ENCODE measurements around the gene LRMDA. TPM values are rescaled to one million over a fixed set of nuclear protein-coding genes. Genes with fewer than 3 reads are reported as not detected.
"Not testable (repeated sequence)": the region's sequence is repeated elsewhere in the genome, so short reads cannot be mapped to it uniquely, and the experiment has no call there.

LRMDA gene
- total RNA-seq, 1 donor from 2014 or later = 0.96 TPM

DNA sequence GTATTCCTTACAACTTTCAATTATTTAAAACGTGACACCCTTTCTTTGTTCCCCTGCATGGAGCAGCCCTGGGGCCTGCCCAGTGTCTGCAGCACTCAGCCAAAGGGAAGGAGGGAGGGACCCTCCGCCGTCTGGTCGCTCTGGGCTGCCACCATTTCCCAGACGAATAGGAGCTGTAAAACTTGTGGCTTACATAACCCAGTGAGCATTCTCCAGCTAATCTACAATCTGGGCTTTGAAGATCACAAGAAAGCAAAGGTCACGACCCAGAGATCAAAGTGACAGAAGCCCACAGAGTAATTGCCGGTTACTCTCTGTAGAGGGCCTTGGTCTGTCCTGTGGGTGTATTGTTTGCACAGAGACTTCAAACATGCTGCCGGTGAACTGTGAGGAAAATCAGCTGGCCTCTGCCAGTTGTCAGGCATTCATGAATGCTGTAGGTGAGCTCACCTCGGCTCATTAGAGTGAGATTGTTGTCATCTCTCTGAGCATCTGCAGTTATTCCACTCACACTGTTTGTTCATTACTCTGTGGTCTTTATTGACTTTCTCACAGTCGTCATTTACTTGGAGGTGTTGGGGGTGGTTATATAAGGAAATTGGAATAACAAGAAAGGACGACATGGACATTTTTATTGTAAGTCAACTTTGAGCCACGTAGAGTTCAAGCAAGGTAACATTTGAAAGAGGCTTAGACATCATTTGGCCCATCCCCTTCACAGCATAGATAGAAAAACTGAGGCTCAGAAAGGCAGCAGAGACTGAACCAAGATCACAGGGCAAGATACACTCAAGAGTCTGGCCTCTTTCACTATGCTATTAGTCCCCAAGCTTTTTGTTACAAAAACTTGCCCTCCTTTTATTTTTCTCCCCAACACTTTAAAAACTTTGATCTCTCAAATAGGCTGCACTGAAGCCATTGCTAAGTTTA, 619.8 kb downstream of the LRMDA start:
- Histone ChIP-seq H3K4me3 (no peak overlapping the region), H3K27ac (no peak overlapping the region), H3K36me3 (no peaks in the 10 kb centered on the region), H3K27me3 (no peaks in the 10 kb centered on the region), H3K9me3 (no peaks in the 10 kb centered on the region), H3K4me1 (no peaks in the 10 kb centered on the region)
- intact Hi-C loops (cut with DNase I) = no loop called here
- TF ChIP-seq, protein P1, sequence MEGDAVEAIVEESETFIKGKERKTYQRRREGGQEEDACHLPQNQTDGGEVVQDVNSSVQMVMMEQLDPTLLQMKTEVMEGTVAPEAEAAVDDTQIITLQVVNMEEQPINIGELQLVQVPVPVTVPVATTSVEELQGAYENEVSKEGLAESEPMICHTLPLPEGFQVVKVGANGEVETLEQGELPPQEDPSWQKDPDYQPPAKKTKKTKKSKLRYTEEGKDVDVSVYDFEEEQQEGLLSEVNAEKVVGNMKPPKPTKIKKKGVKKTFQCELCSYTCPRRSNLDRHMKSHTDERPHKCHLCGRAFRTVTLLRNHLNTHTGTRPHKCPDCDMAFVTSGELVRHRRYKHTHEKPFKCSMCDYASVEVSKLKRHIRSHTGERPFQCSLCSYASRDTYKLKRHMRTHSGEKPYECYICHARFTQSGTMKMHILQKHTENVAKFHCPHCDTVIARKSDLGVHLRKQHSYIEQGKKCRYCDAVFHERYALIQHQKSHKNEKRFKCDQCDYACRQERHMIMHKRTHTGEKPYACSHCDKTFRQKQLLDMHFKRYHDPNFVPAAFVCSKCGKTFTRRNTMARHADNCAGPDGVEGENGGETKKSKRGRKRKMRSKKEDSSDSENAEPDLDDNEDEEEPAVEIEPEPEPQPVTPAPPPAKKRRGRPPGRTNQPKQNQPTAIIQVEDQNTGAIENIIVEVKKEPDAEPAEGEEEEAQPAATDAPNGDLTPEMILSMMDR (IDR thresholded peaks at IDR 0.05) = no peak
- no peak for DNase-seq (ENCODE audit: low spot score in 2 of 2)

DNA sequence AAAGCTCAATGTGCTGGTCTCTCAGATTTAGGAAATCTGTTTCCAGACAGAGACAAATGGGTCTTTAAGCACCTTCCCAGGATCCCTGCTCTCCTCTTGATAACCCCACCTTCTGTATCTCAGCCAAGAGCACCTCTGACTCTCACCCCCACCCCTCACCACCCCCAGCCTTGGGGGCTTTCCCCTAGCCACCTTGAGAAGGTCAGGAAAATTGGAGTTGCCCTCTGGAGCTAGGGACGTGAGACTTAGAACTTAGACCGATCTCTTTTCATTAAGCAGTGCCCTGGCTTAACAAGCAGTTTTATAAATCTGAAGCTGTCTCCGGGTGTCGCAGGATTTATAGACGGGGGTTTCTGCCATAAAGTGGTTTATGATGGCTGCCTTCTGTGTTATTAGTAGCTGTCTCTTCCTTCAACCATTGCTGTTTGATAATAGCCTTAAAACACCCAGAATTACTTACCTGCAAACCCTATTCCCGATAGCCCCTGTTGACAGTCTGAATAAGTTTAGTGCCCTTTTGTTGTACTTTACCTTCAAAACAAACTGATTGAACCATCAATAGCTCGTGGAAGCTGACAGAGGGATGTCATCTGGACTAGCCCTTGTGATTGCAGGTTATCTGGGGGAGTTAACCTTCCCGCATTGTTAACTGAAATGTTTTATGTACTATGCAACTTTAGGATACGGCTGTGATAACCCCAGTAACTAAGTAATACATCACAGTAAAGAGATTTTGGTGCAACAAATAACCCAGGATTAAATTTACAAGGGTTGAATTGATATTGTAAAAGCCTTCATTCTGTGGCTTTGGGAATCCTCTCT, 621.5 kb downstream of the LRMDA start:
- no peaks in the 10 kb centered on the region for H3K4me1 ChIP-seq
- H3K36me3 ChIP-seq = no peaks in the 10 kb centered on the region
- H3K4me3 ChIP-seq = no peak overlapping the region
- H3K9me3 ChIP-seq = no peaks in the 10 kb centered on the region
- H3K27ac ChIP-seq = no peak overlapping the region
- intact Hi-C loops (cut with DNase I) = no loop called here
- H3K27me3 ChIP-seq = no peaks in the 10 kb centered on the region
- DNase-seq (ENCODE audit: low spot score in 2 of 2) = no peak
- TF ChIP-seq, protein P1 (IDR thresholded peaks at IDR 0.05) = no peak

DNA sequence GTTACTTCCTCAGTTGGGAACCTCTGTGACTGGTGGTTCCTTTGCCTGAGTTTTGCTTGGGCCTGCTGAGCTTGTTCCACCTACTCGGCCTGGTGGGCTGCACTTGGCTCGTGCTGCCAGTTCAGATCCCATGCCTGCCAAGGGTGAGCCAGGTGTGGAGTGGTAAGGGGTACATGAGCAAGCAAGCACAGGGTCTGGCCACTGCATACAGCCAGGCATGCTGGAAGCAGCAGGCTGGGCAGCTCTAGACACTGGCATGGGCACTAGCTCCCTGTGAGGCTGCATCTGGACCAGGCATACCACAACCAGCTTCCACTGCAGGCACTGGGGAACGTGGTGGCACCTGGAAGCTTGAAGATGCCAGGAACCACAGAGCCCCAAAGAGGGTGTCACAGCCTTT, 624.0 kb downstream of the LRMDA start:
- Histone ChIP-seq H3K27me3 (no peaks in the 10 kb centered on the region), H3K36me3 (no peaks in the 10 kb centered on the region), H3K4me1 (no peaks in the 10 kb centered on the region), H3K27ac (no peak overlapping the region), H3K9me3 (no peaks in the 10 kb centered on the region), H3K4me3 (no peak overlapping the region)
- DNase-seq (ENCODE audit: low spot score in 2 of 2) = no peak
- TF ChIP-seq, protein P1 (IDR thresholded peaks at IDR 0.05) = no peak
- intact Hi-C loops (cut with DNase I) = no loop called here

DNA sequence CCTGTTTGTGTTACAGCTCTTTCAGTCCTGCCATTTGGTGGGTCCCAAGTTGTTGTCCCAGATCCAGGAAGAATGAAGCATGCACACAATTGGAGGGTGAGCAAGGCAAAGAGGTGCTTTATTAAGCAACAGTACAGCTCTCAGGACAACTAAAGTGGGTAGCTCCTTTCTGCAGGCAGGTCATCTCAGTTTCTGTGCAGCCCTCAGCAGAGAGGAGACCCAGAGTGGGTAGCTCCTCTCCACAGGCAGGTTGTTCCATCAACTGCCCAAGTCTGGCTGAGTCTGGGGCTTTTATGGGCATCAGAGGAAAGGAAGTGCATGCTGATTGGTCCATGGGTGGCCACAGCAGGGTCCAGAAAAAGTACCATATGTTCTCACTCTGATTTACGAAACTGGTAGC, 624.5 kb downstream of the LRMDA start:
- Histone ChIP-seq H3K27ac (no peak overlapping the region), H3K4me3 (no peak overlapping the region), H3K9me3 (no peaks in the 10 kb centered on the region), H3K27me3 (no peaks in the 10 kb centered on the region), H3K4me1 (no peaks in the 10 kb centered on the region), H3K36me3 (no peaks in the 10 kb centered on the region)
- TF ChIP-seq, protein P1 (IDR thresholded peaks at IDR 0.05) = no peak
- no peak for DNase-seq (ENCODE audit: low spot score in 2 of 2)
- intact Hi-C loops (cut with DNase I) = no loop called here

DNA sequence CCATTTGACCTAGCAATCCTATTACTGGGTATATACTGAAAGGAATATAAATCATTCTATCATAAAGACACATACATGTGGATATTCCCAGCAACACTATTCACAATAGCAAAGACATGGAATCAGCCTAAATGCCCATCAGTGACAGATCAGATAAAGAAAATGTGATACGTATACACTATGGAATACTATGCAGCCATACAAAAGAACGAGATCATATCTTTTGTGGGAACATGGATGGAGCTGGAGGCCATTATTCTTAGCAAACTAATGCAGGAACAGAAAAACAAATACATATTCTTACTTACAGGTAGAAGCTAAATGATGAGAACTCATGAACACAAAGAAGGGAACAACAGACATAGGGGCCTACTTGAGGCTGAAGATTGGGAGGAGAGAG, 629.6 kb downstream of the LRMDA start:
- H3K4me3 ChIP-seq; DNase-seq (ENCODE audit: low spot score in 2 of 2); H3K9me3 ChIP-seq; H3K27ac ChIP-seq; H3K36me3 ChIP-seq; H3K27me3 ChIP-seq; H3K4me1 ChIP-seq; intact Hi-C loops (cut with DNase I): not testable (repeated sequence)

DNA sequence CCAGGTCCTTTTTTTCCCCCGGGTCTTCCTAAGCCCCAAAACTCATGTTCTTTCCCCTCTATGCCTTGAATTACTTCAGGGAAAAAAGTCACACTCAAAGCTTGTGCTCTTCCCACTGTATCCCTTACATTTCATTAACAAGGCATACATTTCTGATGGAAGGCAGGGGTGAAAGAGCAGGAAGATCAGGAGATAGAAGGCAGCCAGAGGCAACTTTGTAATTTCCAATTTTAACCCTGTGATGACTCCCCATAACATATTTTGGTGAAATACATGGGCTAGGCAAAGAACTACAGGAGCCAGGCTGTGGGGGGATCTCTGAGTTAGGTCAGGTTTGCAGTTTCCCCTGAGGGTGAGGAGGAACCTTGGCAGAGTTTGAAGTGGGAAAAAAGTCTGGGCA, 635.0 kb downstream of the LRMDA start:
- Histone ChIP-seq H3K4me1 (peaks cover 4 to 12% of the 10 kb centered on the region in 2 donors), H3K27ac (no peak overlapping the region), H3K27me3 (no peaks in the 10 kb centered on the region), H3K36me3 (no peaks in the 10 kb centered on the region), H3K4me3 (no peak overlapping the region), H3K9me3 (no peaks in the 10 kb centered on the region)
- TF ChIP-seq, protein P1 (IDR thresholded peaks at IDR 0.05) = no peak
- DNase-seq (ENCODE audit: low spot score in 2 of 2) = no peak
- intact Hi-C loops (cut with DNase I) = no loop called here

Data from ascending aorta (tissue), 2 donors.